H9 (cell line): ENCODE measurements around the gene LRSAM1. TPM values are rescaled to one million over a fixed set of nuclear protein-coding genes. Genes with fewer than 3 reads are reported as not detected.

Experiments
- DNase-seq: peaks from one replicate; pipeline ENCODE4 v3.0.0-alpha.2; 2017
- H2AFZ ChIP-seq: one replicate; pipeline ENCODE4 v1.6.1; 2013; ENCODE audit warnings: mild to moderate bottlenecking, low read length, control low read depth, moderate library complexity
- H2AK5ac ChIP-seq: 2 replicates; pipeline ENCODE4 v1.6.1; 2013; ENCODE audit warnings: low read length, control low read depth, mixed read lengths; ENCODE audit not compliant: insufficient read length
- H2BK120ac ChIP-seq: one replicate; pipeline ENCODE4 v1.6.1; 2013; ENCODE audit warnings: low read depth, mild to moderate bottlenecking, low read length, control low read depth, inconsistent platforms; ENCODE audit not compliant: poor library complexity, severe bottlenecking
- H2BK12ac ChIP-seq: 2 replicates; pipeline ENCODE4 v1.6.1; 2013; ENCODE audit warnings: low read length, control low read depth, mixed read lengths, low read depth; ENCODE audit not compliant: insufficient read length
- H2BK15ac ChIP-seq: 2 replicates; pipeline ENCODE4 v1.6.1; 2013; ENCODE audit warnings: low read depth, low read length, control low read depth
- H2BK20ac ChIP-seq: one replicate; pipeline ENCODE4 v1.6.1; 2013; ENCODE audit warnings: low read depth, mild to moderate bottlenecking, low read length, control low read depth, inconsistent platforms; ENCODE audit not compliant: poor library complexity, severe bottlenecking
- H2BK5ac ChIP-seq: 2 replicates; pipeline ENCODE4 v1.6.1; 2013; ENCODE audit warnings: low read length, control low read depth, mixed read lengths; ENCODE audit not compliant: insufficient read length
- H3K14ac ChIP-seq: 2 replicates; pipeline ENCODE4 v1.6.1; 2013; ENCODE audit warnings: low read length, control low read depth; ENCODE audit not compliant: insufficient read depth
- H3K18ac ChIP-seq: 2 replicates; pipeline ENCODE4 v1.6.1; 2013; ENCODE audit warnings: low read depth, mild to moderate bottlenecking, mixed read lengths, low read length, control low read depth; ENCODE audit not compliant: insufficient read length
- H3K23ac ChIP-seq: 2 replicates; pipeline ENCODE4 v1.6.1; 2013; ENCODE audit warnings: low read length, control low read depth, mixed read lengths, low read depth; ENCODE audit not compliant: insufficient read length
- H3K23me2 ChIP-seq: 2 replicates; pipeline ENCODE4 v1.6.1; 2013; ENCODE audit warnings: low read depth, mild to moderate bottlenecking, mixed read lengths, low read length, control low read depth; ENCODE audit not compliant: insufficient read length, poor library complexity, severe bottlenecking
- H3K27ac ChIP-seq: 2 replicates; pipeline ENCODE4 v1.5.1; 2013; ENCODE audit warnings: low read length, control low read depth, mixed read lengths, low read depth; ENCODE audit not compliant: insufficient read length
- H3K27me3 ChIP-seq: 2 replicates; pipeline ENCODE4 v1.6.1; 2013; ENCODE audit warnings: low read length, control low read depth, inconsistent platforms; ENCODE audit not compliant: insufficient read depth
- H3K4ac ChIP-seq: 2 replicates; pipeline ENCODE4 v1.6.1; 2013; ENCODE audit warnings: low read depth, mild to moderate bottlenecking, control low read depth, inconsistent platforms, low read length, moderate library complexity
- H3K4me1 ChIP-seq: 2 replicates; pipeline ENCODE4 v1.6.1; 2013; ENCODE audit warnings: low read length, control low read depth, inconsistent platforms; ENCODE audit not compliant: insufficient read depth
- H3K4me2 ChIP-seq: 2 replicates; pipeline ENCODE4 v1.6.1; 2013; ENCODE audit warnings: low read length, control low read depth, mixed read lengths; ENCODE audit not compliant: insufficient read length, insufficient read depth
- H3K56ac ChIP-seq: 2 replicates; pipeline ENCODE4 v1.6.1; 2013; ENCODE audit warnings: low read depth, mild to moderate bottlenecking, mixed read lengths, low read length, control low read depth; ENCODE audit not compliant: insufficient read length
- H3K79me1 ChIP-seq: 2 replicates; pipeline ENCODE4 v1.6.1; 2013; ENCODE audit warnings: low read depth, mild to moderate bottlenecking, moderate library complexity, low read length, control low read depth, inconsistent platforms; ENCODE audit not compliant: insufficient read depth, poor library complexity, severe bottlenecking
- H3K79me2 ChIP-seq: 2 replicates; pipeline ENCODE4 v1.6.1; 2013; ENCODE audit warnings: low read length, control low read depth, inconsistent platforms; ENCODE audit not compliant: insufficient read depth
- H3K9ac ChIP-seq: 2 replicates; pipeline ENCODE4 v1.6.1; 2013; ENCODE audit warnings: low read length, control low read depth, mixed read lengths; ENCODE audit not compliant: insufficient read length; ENCODE audit errors: extremely low read depth
- H3K9me3 ChIP-seq: one replicate; pipeline ENCODE4 v1.6.1; 2013; ENCODE audit warnings: low read depth, low read length, inconsistent platforms; ENCODE audit not compliant: control insufficient read depth
- H3T11ph ChIP-seq: one replicate; pipeline ENCODE4 v1.6.1; 2013; ENCODE audit warnings: mild to moderate bottlenecking, low read length, control low read depth, inconsistent platforms
- H4K20me1 ChIP-seq: one replicate; pipeline ENCODE4 v1.6.1; 2013; ENCODE audit not compliant: control insufficient read depth, insufficient read length, insufficient read depth
- H4K5ac ChIP-seq: 2 replicates; pipeline ENCODE4 v1.6.1; 2013; ENCODE audit warnings: low read depth, mild to moderate bottlenecking, mixed read lengths, low read length, control low read depth; ENCODE audit not compliant: insufficient read length
- H4K8ac ChIP-seq: replicated peaks from 2 replicates; pipeline ENCODE4 v1.6.1; 2013; ENCODE audit warnings: low read length, control low read depth, mixed read lengths, low read depth; ENCODE audit not compliant: insufficient read length
- H4K91ac ChIP-seq: 2 replicates; pipeline ENCODE4 v1.6.1; 2013; ENCODE audit warnings: low read depth, mild to moderate bottlenecking, moderate library complexity, mixed read lengths, low read length, control low read depth; ENCODE audit not compliant: insufficient read length
- H3K27ac Mint-ChIP-seq, 3 experiments: 2 replicates in 2 of 3; 3 replicates in 1 of 3; pipeline ENCODE4 v1.8.0; 2020 to 2021; ENCODE audit warnings: mixed read lengths in 3 of 3, mild to moderate bottlenecking in 1 of 3, moderate library complexity in 1 of 3
- H3K27me3 Mint-ChIP-seq: 2 replicates; pipeline ENCODE4 v1.8.0; 2021; ENCODE audit warnings: low read depth, mild to moderate bottlenecking, moderate library complexity, mixed read lengths
- H3K36me3 Mint-ChIP-seq, 3 experiments: 2 replicates in 2 of 3; 3 replicates in 1 of 3; pipeline ENCODE4 v1.8.0; 2020 to 2021; ENCODE audit warnings: low read depth in 3 of 3, mixed read lengths in 3 of 3; ENCODE audit not compliant: insufficient read depth in 1 of 3
- H3K4me1 Mint-ChIP-seq, 2 experiments: 2 replicates each; pipeline ENCODE4 v1.8.0; 2020; ENCODE audit warnings: mixed read lengths in 2 of 2
- H3K4me3 Mint-ChIP-seq, 2 experiments: 2 replicates in 1 of 2; 3 replicates in 1 of 2; pipeline ENCODE4 v1.8.0; 2020 to 2021; ENCODE audit warnings: mild to moderate bottlenecking in 2 of 2, mixed read lengths in 2 of 2, moderate library complexity in 1 of 2
- H3K9me3 Mint-ChIP-seq, 2 experiments: 2 replicates in 1 of 2; 3 replicates in 1 of 2; pipeline ENCODE4 v1.8.0; 2020; ENCODE audit warnings: mild to moderate bottlenecking in 2 of 2, mixed read lengths in 2 of 2, moderate library complexity in 1 of 2
- WGBS: extraction: QIAGEN DNeasy Blood & Tissue Kit; methylation state at CpG from one replicate; pipeline ENCODE4 v1.1.7; 2013; ENCODE audit warnings: missing lambda C conversion rate, low lambda C conversion rate, mixed read lengths; ENCODE audit not compliant: insufficient read length; ENCODE audit errors: extremely low coverage; 5-methylcytosine and 5-hydroxymethylcytosine counted together
- total RNA-seq: library from RNA; stranded (reverse); gene quantifications from 2 replicates; pipeline ENCODE4 v1.2.1, GENCODE V29; 2021
- TF ChIP-seq, protein P1 (sequence below): fragments of 200-600 bp; sonication (generic); conservative IDR thresholded peaks from 3 replicates; pipeline ENCODE4 v1.8.0; 2021; ENCODE audit warnings: antibody characterized with exemption, mild to moderate bottlenecking

Gene LRSAM1
- total RNA-seq, 1 experiment from 2014 or later, result 16.2 TPM

DNA sequence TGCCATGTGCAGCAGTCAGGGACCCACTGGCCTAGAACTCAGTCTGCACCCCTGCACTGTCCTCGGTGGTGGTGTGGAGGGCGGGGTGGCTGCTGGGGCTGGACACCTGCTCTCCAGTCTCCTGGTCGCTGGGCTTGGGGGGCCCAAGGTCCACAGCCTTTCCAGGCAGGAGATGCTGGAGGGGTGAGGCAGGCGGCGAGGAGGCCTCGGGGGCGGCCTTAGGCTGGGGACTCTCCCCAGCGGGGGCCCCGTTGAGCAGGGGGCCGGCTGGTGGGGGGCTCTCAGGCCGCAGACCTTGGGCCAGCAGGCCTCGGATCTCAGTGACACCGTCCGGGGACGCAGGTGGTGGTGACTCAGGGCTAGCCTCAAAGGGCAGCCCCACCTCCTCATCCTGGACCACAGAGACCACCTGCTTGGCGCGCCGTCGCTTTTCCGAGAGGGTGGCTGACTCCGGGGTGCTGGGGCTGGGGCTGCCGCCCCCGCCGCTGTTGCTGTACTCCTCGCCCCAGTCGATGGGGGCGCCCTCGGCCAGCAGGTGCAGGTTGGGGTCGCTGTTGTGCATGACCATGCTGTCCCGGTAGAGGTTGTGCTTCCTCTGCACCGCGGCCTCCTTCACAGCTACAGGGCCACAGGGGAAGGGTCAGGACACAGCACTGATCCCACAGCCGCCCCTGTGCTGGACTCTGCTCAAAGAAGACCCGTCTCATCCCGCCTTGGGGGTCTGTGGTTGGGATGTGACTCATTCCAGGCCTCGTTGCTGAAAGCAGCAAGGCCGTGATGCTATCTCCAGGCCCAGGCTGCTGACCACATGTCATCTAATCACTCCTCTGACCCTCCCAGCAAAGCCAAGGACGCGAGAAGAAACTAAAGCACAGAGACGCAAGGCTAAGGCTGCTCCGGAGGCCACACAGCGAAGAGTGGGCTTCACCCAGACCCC, 55.8 kb downstream of the LRSAM1 start:
- Mint-ChIP-seq H3K4me1 (peaks cover 7 to 8% of the 10 kb centered on the region in 2 experiments), H3K9me3 (no peaks in the 10 kb centered on the region), H3K36me3 (peaks cover 0 to 7% (median 4%) of the 10 kb centered on the region in 3 experiments; a peak in 4 of 7 replicates), H3K4me3 (no peak overlapping the region), H3K27me3 (0 out of 2 replicates have a peak, but pooled peaks cover 1% of the 10 kb centered on the region), H3K27ac (peak overlapping the region in 2 of 3 experiments; percentile 44 to 65; a peak in 3 of 7 replicates)
- Histone ChIP-seq H3K79me2 (no peaks in the 10 kb centered on the region), H3K18ac (no peak overlapping the region), H4K91ac (no peak overlapping the region), H3K9ac (no peak overlapping the region), H3K23me2 (no peaks in the 10 kb centered on the region), H3K23ac (no peak overlapping the region), H3K27ac (no peak overlapping the region), H3K14ac (no peak overlapping the region), H3K27me3 (no peaks in the 10 kb centered on the region), H2BK12ac (no peak overlapping the region), H2BK15ac (no peak overlapping the region), H3K4me1 (peaks cover 2% of the 10 kb centered on the region; the same call in 1 of the 2 replicates), H3K79me1 (no peaks in the 10 kb centered on the region), H2BK20ac (no peak overlapping the region), H4K5ac (no peak overlapping the region), H2AK5ac (no peak overlapping the region), H3K9me3 (no peaks in the 10 kb centered on the region), H3T11ph (no peak overlapping the region), H2BK120ac (no peak overlapping the region), H2BK5ac (no peak overlapping the region), H4K20me1 (no peaks in the 10 kb centered on the region), H3K56ac (no peak overlapping the region), H3K4ac (no peak overlapping the region), H3K4me2 (no peak overlapping the region), H4K8ac (no peak overlapping the region), H2AFZ (no peak overlapping the region)
- DNase-seq, result no peak
- TF ChIP-seq, protein P1, sequence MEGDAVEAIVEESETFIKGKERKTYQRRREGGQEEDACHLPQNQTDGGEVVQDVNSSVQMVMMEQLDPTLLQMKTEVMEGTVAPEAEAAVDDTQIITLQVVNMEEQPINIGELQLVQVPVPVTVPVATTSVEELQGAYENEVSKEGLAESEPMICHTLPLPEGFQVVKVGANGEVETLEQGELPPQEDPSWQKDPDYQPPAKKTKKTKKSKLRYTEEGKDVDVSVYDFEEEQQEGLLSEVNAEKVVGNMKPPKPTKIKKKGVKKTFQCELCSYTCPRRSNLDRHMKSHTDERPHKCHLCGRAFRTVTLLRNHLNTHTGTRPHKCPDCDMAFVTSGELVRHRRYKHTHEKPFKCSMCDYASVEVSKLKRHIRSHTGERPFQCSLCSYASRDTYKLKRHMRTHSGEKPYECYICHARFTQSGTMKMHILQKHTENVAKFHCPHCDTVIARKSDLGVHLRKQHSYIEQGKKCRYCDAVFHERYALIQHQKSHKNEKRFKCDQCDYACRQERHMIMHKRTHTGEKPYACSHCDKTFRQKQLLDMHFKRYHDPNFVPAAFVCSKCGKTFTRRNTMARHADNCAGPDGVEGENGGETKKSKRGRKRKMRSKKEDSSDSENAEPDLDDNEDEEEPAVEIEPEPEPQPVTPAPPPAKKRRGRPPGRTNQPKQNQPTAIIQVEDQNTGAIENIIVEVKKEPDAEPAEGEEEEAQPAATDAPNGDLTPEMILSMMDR, result no peak
- no CpG with 5 or more reads among the region's 42 CpGs for WGBS
